CD4-positive, CD25-positive, alpha-beta regulatory T cell (primary cell): ENCODE data around the gene CREG2. TPM values are rescaled to one million over a fixed set of nuclear protein-coding genes. Genes with fewer than 3 reads are reported as not detected.

Experiments
- ATAC-seq, 2 donors: fragments of 150-1000 bp; cut with Tn5 transposase; one replicate each; pipeline ENCODE4 v1.10.0; 2021; ENCODE audit warnings: low read depth in 2 of 2, moderate number of reproducible peaks in 2 of 2, moderate library complexity in 1 of 2
- DNase-seq, 3 donors: peaks; one replicate each; pipeline versions ENCODE4 v3.0.0 to v3.0.0-alpha.2; 2012 to 2022; ENCODE audit warnings: mixed read lengths in 1 of 3
- H3K27ac ChIP-seq: one replicate; pipeline ENCODE4 v1.7.0; 2013; ENCODE audit warnings: mild to moderate bottlenecking, low read length; ENCODE audit not compliant: insufficient read depth, poor library complexity, severe bottlenecking
- H3K27me3 ChIP-seq: one replicate; pipeline ENCODE4 v1.7.0; 2013; ENCODE audit warnings: low read length; ENCODE audit not compliant: control insufficient read depth, insufficient read depth
- H3K36me3 ChIP-seq: one replicate; pipeline ENCODE4 v1.7.0; 2013; ENCODE audit warnings: mild to moderate bottlenecking, low read length, moderate library complexity; ENCODE audit not compliant: control insufficient read depth, insufficient read depth
- H3K4me1 ChIP-seq: 2 replicates; pipeline ENCODE4 v1.7.0; 2013; ENCODE audit warnings: mild to moderate bottlenecking, low read length; ENCODE audit not compliant: insufficient read depth, control insufficient read depth, poor library complexity, severe bottlenecking
- H3K4me3 ChIP-seq: one replicate; pipeline ENCODE4 v1.7.0; 2013; ENCODE audit warnings: low read depth, mild to moderate bottlenecking, low read length, moderate library complexity
- H3K9me3 ChIP-seq, 2 experiments: 1 replicate in 1 of 2; 2 replicates in 1 of 2; pipeline ENCODE4 v1.7.0; 2013; ENCODE audit warnings: low read length in 2 of 2, mild to moderate bottlenecking in 1 of 2, moderate library complexity in 1 of 2; ENCODE audit not compliant: control insufficient read depth in 2 of 2
- H3K27ac Mint-ChIP-seq, 3 donors: one replicate each; pipeline ENCODE4 v1.8.0; 2020 to 2022; ENCODE audit warnings: mild to moderate bottlenecking in 3 of 3, mixed read lengths in 3 of 3, moderate library complexity in 2 of 3
- H3K27me3 Mint-ChIP-seq: one replicate; pipeline ENCODE4 v1.8.0; 2022; ENCODE audit warnings: mild to moderate bottlenecking, mixed read lengths
- H3K36me3 Mint-ChIP-seq: one replicate; pipeline ENCODE4 v1.8.0; 2020; ENCODE audit warnings: mixed read lengths
- H3K4me1 Mint-ChIP-seq, 4 donors: one replicate each; pipeline ENCODE4 v1.8.0; 2020 to 2022; ENCODE audit warnings: mixed read lengths in 4 of 4, mild to moderate bottlenecking in 1 of 4
- H3K4me3 Mint-ChIP-seq, 4 donors: one replicate each; pipeline ENCODE4 v1.8.0; 2020 to 2022; ENCODE audit warnings: mild to moderate bottlenecking in 4 of 4, mixed read lengths in 4 of 4, moderate library complexity in 3 of 4
- H3K9me3 Mint-ChIP-seq, 7 donors: one replicate each; pipeline ENCODE4 v1.8.0; 2020 to 2022; ENCODE audit warnings: mixed read lengths in 7 of 7, mild to moderate bottlenecking in 3 of 7, moderate library complexity in 2 of 7
- polyA plus RNA-seq, 4 donors: library from polyadenylated mRNA; unstranded; fragments of 300-500 nt; fragmentation: Illumina TruSeq; gene quantifications; one replicate each; pipeline ENCODE4 v1.2.3, GENCODE V29; 2021
- total RNA-seq: library from RNA; stranded (reverse); gene quantifications from one replicate; pipeline ENCODE4 v1.2.3, GENCODE V29; 2022

CREG2 gene
- total and polyA plus RNA-seq, 5 donors from 2014 or later: 2.1 to 5.2 (median 2.6) TPM

- Histone ChIP-seq H3K4me3 (no peak overlapping the region), H3K27ac (no peak overlapping the region), H3K9me3 (no peaks in the 10 kb centered on the region), H3K27me3 (no peaks in the 10 kb centered on the region), H3K4me1 (no peaks in the 10 kb centered on the region), H3K36me3 (no peaks in the 10 kb centered on the region)
- Mint-ChIP-seq H3K4me1 (peaks cover 0 to 8% (median 2%) of the 10 kb centered on the region in 4 donors), H3K9me3 (peaks cover 0 to 2% (median 0%) of the 10 kb centered on the region in 7 donors), H3K27me3 (peaks cover 18% of the 10 kb centered on the region), H3K4me3 (no peak overlapping the region), H3K36me3 (no peaks in the 10 kb centered on the region), H3K27ac (no peak overlapping the region)
- DNase-seq (no peak), ATAC-seq (no peak)
Observed at GRCh38 chr2:101405351-101405899, 18.1 kb upstream of the CREG2 start.

GRCh38 chr2:101403745-101404144 lies 16.4 kb upstream of the CREG2 start:
- Histone ChIP-seq H3K27me3 (peaks cover 2% of the 10 kb centered on the region), H3K36me3 (no peaks in the 10 kb centered on the region), H3K4me3 (no peak overlapping the region), H3K27ac (no peak overlapping the region), H3K4me1 (no peaks in the 10 kb centered on the region), H3K9me3 (no peaks in the 10 kb centered on the region)
- Mint-ChIP-seq H3K27me3 (peaks cover 25% of the 10 kb centered on the region), H3K36me3 (no peaks in the 10 kb centered on the region), H3K4me1 (peaks cover 0 to 8% (median under 1%) of the 10 kb centered on the region in 4 donors), H3K9me3 (no peaks in the 10 kb centered on the region), H3K27ac (no peak overlapping the region), H3K4me3 (no peak overlapping the region)
- ATAC-seq: no peak
- no peak for DNase-seq

- Histone ChIP-seq H3K9me3 (no peaks in the 10 kb centered on the region), H3K27me3 (peaks cover 2% of the 10 kb centered on the region), H3K27ac (no peak overlapping the region), H3K4me1 (no peaks in the 10 kb centered on the region), H3K4me3 (no peak overlapping the region), H3K36me3 (no peaks in the 10 kb centered on the region)
- Mint-ChIP-seq H3K36me3 (no peaks in the 10 kb centered on the region), H3K27ac (no peak overlapping the region), H3K27me3 (peaks cover 26% of the 10 kb centered on the region), H3K4me3 (no peak overlapping the region), H3K9me3 (no peaks in the 10 kb centered on the region), H3K4me1 (peaks cover 0 to 13% (median under 1%) of the 10 kb centered on the region in 4 donors)
- ATAC-seq (no peak), DNase-seq (no peak)
Observed at GRCh38 chr2:101402630-101403029, 15.3 kb upstream of the CREG2 start.

- Histone ChIP-seq H3K27ac (no peak overlapping the region), H3K4me1 (no peaks in the 10 kb centered on the region), H3K4me3 (no peak overlapping the region), H3K36me3 (no peaks in the 10 kb centered on the region), H3K9me3 (no peaks in the 10 kb centered on the region), H3K27me3 (peaks cover 2% of the 10 kb centered on the region)
- DNase-seq (no peak), ATAC-seq (no peak)
- Mint-ChIP-seq H3K4me3 (no peak overlapping the region), H3K27ac (peak overlapping the region in 1 of 3 donors; percentile 49), H3K9me3 (no peaks in the 10 kb centered on the region), H3K36me3 (no peaks in the 10 kb centered on the region), H3K4me1 (peaks cover 0 to 16% (median 3%) of the 10 kb centered on the region in 4 donors), H3K27me3 (peaks cover 30% of the 10 kb centered on the region)
Observed at GRCh38 chr2:101401906-101402305, 14.6 kb upstream of the CREG2 start.

GRCh38 chr2:101401326-101401665 lies 14.0 kb upstream of the CREG2 start:
- Histone ChIP-seq H3K36me3 (no peaks in the 10 kb centered on the region), H3K27me3 (peaks cover 2% of the 10 kb centered on the region), H3K4me1 (no peaks in the 10 kb centered on the region), H3K4me3 (no peak overlapping the region), H3K9me3 (no peaks in the 10 kb centered on the region), H3K27ac (no peak overlapping the region)
- peaks cover 31% of the 10 kb centered on the region for H3K27me3 Mint-ChIP-seq
- H3K36me3 Mint-ChIP-seq: no peaks in the 10 kb centered on the region
- no peak overlapping the region for H3K4me3 Mint-ChIP-seq
- H3K4me1 Mint-ChIP-seq: peaks cover 0 to 17% (median 3%) of the 10 kb centered on the region in 4 donors
- ATAC-seq (no peak), DNase-seq (no peak)
- H3K9me3 Mint-ChIP-seq: no peaks in the 10 kb centered on the region
- peak overlapping the region in 1 of 3 donors; percentile 49 for H3K27ac Mint-ChIP-seq

- Mint-ChIP-seq H3K4me3 (no peak overlapping the region), H3K27ac (no peak overlapping the region), H3K9me3 (no peaks in the 10 kb centered on the region), H3K27me3 (peaks cover 36% of the 10 kb centered on the region), H3K36me3 (no peaks in the 10 kb centered on the region), H3K4me1 (peaks cover 0 to 18% (median 3%) of the 10 kb centered on the region in 4 donors)
- H3K27me3 ChIP-seq: peaks cover 2% of the 10 kb centered on the region
- ATAC-seq (no peak), DNase-seq (no peak)
- no peak overlapping the region for H3K27ac ChIP-seq
- H3K4me1 ChIP-seq: no peaks in the 10 kb centered on the region
- H3K4me3 ChIP-seq: no peak overlapping the region
- H3K9me3 ChIP-seq: no peaks in the 10 kb centered on the region
- H3K36me3 ChIP-seq: no peaks in the 10 kb centered on the region
Observed at GRCh38 chr2:101400506-101401325, 13.4 kb upstream of the CREG2 start.

- no peaks in the 10 kb centered on the region for H3K36me3 ChIP-seq
- peaks cover 2% of the 10 kb centered on the region for H3K27me3 ChIP-seq
- H3K4me1 ChIP-seq: no peaks in the 10 kb centered on the region
- H3K9me3 ChIP-seq: no peaks in the 10 kb centered on the region
- no peak overlapping the region for H3K4me3 ChIP-seq
- no peak overlapping the region for H3K27ac Mint-ChIP-seq
- H3K36me3 Mint-ChIP-seq: no peaks in the 10 kb centered on the region
- no peak overlapping the region for H3K27ac ChIP-seq
- H3K9me3 Mint-ChIP-seq: no peaks in the 10 kb centered on the region
- DNase-seq (no peak), ATAC-seq (no peak)
- H3K27me3 Mint-ChIP-seq: peaks cover 36% of the 10 kb centered on the region
- no peak overlapping the region for H3K4me3 Mint-ChIP-seq
- H3K4me1 Mint-ChIP-seq: peaks cover 0 to 13% (median 2%) of the 10 kb centered on the region in 4 donors
Observed at GRCh38 chr2:101400048-101400447, 12.7 kb upstream of the CREG2 start.
